Esophagus muscularis mucosa (tissue), 4 donors: ENCODE results near the gene BCAS1. TPM values are rescaled to one million over a fixed set of nuclear protein-coding genes. Genes with fewer than 3 reads are reported as not detected.

Source experiments
- DNase-seq: peaks from one replicate; pipeline ENCODE4 v3.0.0-alpha.2; 2017; ENCODE audit errors: extremely low spot score
- H3K27ac ChIP-seq, 4 donors: fragments of 200-600 bp; sonication (generic); replicated peaks in 1 of 4; 1 replicate in 3 of 4; 2 replicates in 1 of 4; pipeline ENCODE4 v1.5.1; 2016 to 2019; ENCODE audit warnings: mild to moderate bottlenecking in 1 of 4
- H3K27me3 ChIP-seq, 4 donors: fragments of 200-600 bp; sonication (generic); one replicate each; pipeline versions ENCODE4 v1.5.1 to v1.6.0; 2016 to 2019
- H3K36me3 ChIP-seq, 4 donors: fragments of 200-600 bp; sonication (generic); one replicate each; pipeline ENCODE4 v1.5.1; 2016 to 2019
- H3K4me1 ChIP-seq, 4 donors: fragments of 200-600 bp; sonication (generic); one replicate each; pipeline ENCODE4 v1.5.1; 2016 to 2019
- H3K4me3 ChIP-seq, 4 donors: fragments of 200-600 bp; sonication (generic); 1 replicate in 2 of 4; 2 replicates in 2 of 4; pipeline ENCODE4 v1.5.1; 2016 to 2019; ENCODE audit warnings: mild to moderate bottlenecking in 4 of 4, moderate library complexity in 1 of 4
- H3K9me3 ChIP-seq, 4 donors: fragments of 200-600 bp; sonication (generic); 1 replicate in 3 of 4; 2 replicates in 1 of 4; pipeline ENCODE4 v1.5.1; 2016 to 2019
- CTCF ChIP-seq, 3 experiments: fragments of 200-600 bp in 2 of 3; fragments of 450-650 bp in 1 of 3; sonication (generic) in 2 of 3; IDR thresholded peaks; one replicate each; pipeline ENCODE4 v1.5.1; 2017 to 2019; ENCODE audit warnings: antibody characterized with exemption in 3 of 3, mild to moderate bottlenecking in 2 of 3, moderate library complexity in 1 of 3
- EP300 ChIP-seq: sonication (generic); formaldehyde crosslinking; IDR thresholded peaks from one replicate; pipeline ENCODE4 v1.6.1; 2017; ENCODE audit warnings: antibody characterized with exemption
- POLR2A ChIP-seq: fragments of 450-650 bp; IDR thresholded peaks from one replicate; pipeline ENCODE4 v1.6.1; 2017; ENCODE audit warnings: antibody characterized with exemption, moderate library complexity, mild to moderate bottlenecking, low read depth
- POLR2AphosphoS5 ChIP-seq, 2 donors: sonication (generic); formaldehyde crosslinking; IDR thresholded peaks; one replicate each; pipeline ENCODE4 v1.6.1; 2017; ENCODE audit warnings: antibody characterized with exemption in 2 of 2
- WGBS: methylation state at CpG from one replicate; pipeline ENCODE4 v1.1.5; 2018; 5-methylcytosine and 5-hydroxymethylcytosine counted together
- intact Hi-C: fragments of 100-400 bp; cut with DNase I; formaldehyde crosslinking; loops from one replicate; pipeline ENCODE4 v1.15.1; 2023
- total RNA-seq, 4 donors: library from RNA; depleted of rRNA; stranded (reverse); fragments of >200 nt; gene quantifications; one replicate each; pipeline versions ENCODE4 v1.1.0 to v1.2.1, GENCODE V29; 2016

BCAS1 gene
- total RNA-seq, 4 donors from 2014 or later: 0.13 to 0.46 TPM; not detected in 2

- intact Hi-C loops: loop anchor here (5.0 kb wide), 1 partner anchor 37 kb away; no protein-coding TSS in a partner anchor
- H3K4me3 ChIP-seq: no peak overlapping the region
Measured at GRCh38 chr20:53914091-53914780, 156.2 kb downstream of the BCAS1 start.

GRCh38 chr20:53911301-53911700, 159.1 kb downstream of the BCAS1 start:
- H3K27ac ChIP-seq: no peak overlapping the region
- H3K9me3 ChIP-seq: no peaks in the 10 kb centered on the region
- intact Hi-C loops: loop anchor here (5.0 kb wide), 1 partner anchor 34 kb away; no protein-coding TSS in a partner anchor
- H3K36me3 ChIP-seq: no peaks in the 10 kb centered on the region
- no peaks in the 10 kb centered on the region for H3K27me3 ChIP-seq
- H3K4me3 ChIP-seq: no peak overlapping the region
- no peak for DNase-seq
- TF ChIP-seq EP300 (no peak), CTCF (IDR thresholded peaks at IDR 0.05) (no peak), POLR2A (no peak), POLR2AphosphoS5 (IDR thresholded peaks at IDR 0.05) (no peak)
- H3K4me1 ChIP-seq: peaks cover 15 to 20% (median 19%) of the 10 kb centered on the region in 4 donors
- 80% methylated on average over 6 of the region's 6 CpGs for WGBS

More at GRCh38 chr20:53914091-53914780, 156.2 kb downstream of the BCAS1 start:
- Histone ChIP-seq H3K9me3 (no peaks in the 10 kb centered on the region), H3K27ac (peak overlapping the region; percentile 83 to 85 (median 84)), H3K4me1 (peaks cover 33 to 36% (median 34%) of the 10 kb centered on the region in 4 donors), H3K27me3 (no peaks in the 10 kb centered on the region), H3K36me3 (no peaks in the 10 kb centered on the region)
- no peak for TF ChIP-seq POLR2A
- TF ChIP-seq POLR2AphosphoS5 (IDR thresholded peaks at IDR 0.05): no peak
- no peak for TF ChIP-seq EP300
- no peak for TF ChIP-seq CTCF (IDR thresholded peaks at IDR 0.05)
- 42% methylated on average over 9 of the region's 9 CpGs for WGBS
- no peak for DNase-seq

GRCh38 chr20:53910351-53911002, 159.9 kb downstream of the BCAS1 start:
- Histone ChIP-seq H3K4me1 (peaks cover 10 to 15% (median 14%) of the 10 kb centered on the region in 4 donors), H3K27me3 (no peaks in the 10 kb centered on the region), H3K27ac (no peak overlapping the region), H3K4me3 (no peak overlapping the region), H3K36me3 (no peaks in the 10 kb centered on the region), H3K9me3 (no peaks in the 10 kb centered on the region)
- no peak for DNase-seq
- intact Hi-C loops: loop anchor here (5.0 kb wide), 1 partner anchor 33 kb away; no protein-coding TSS in a partner anchor
- TF ChIP-seq POLR2AphosphoS5 (IDR thresholded peaks at IDR 0.05) (no peak), CTCF (IDR thresholded peaks at IDR 0.05) (no peak), EP300 (no peak), POLR2A (no peak)
- 95% methylated on average over 11 of the region's 13 CpGs for WGBS

GRCh38 chr20:53907968-53908751, 162.2 kb downstream of the BCAS1 start:
- intact Hi-C loops: no loop called here
- 93% methylated on average over 11 of the region's 11 CpGs for WGBS
- H3K36me3 ChIP-seq: no peaks in the 10 kb centered on the region
- no peak for TF ChIP-seq EP300
- TF ChIP-seq POLR2AphosphoS5 (IDR thresholded peaks at IDR 0.05): no peak
- no peak for TF ChIP-seq POLR2A
- TF ChIP-seq CTCF (IDR thresholded peaks at IDR 0.05): no peak
- H3K9me3 ChIP-seq: no peaks in the 10 kb centered on the region
- H3K4me1 ChIP-seq: no peaks in the 10 kb centered on the region
- H3K27ac ChIP-seq: no peak overlapping the region
- no peak for DNase-seq
- H3K4me3 ChIP-seq: no peak overlapping the region
- H3K27me3 ChIP-seq: no peaks in the 10 kb centered on the region
